OCI-LY1 (cell line): ENCODE results near the gene AMDHD1.

Experiments
- H2AFZ ChIP-seq: fragments of 200-600 bp; sonication (generic), shearing (Covaris generic); 2 replicates; pipeline ENCODE4 v1.6.0; 2014; ENCODE audit warnings: antibody characterized with exemption, mild to moderate bottlenecking, low read length
- H3F3A ChIP-seq: fragments of 200-600 bp; sonication (generic), shearing (Covaris generic); 2 replicates; pipeline ENCODE4 v1.6.0; 2014; ENCODE audit warnings: mild to moderate bottlenecking, antibody characterized with exemption, low read length, moderate library complexity; ENCODE audit not compliant: insufficient read depth
- H3K27ac ChIP-seq: fragments of 200-600 bp; sonication (generic); 2 replicates; pipeline ENCODE4 v1.5.1; 2014; ENCODE audit warnings: low read length, mixed run types, mild to moderate bottlenecking, low read depth; ENCODE audit not compliant: poor library complexity, severe bottlenecking
- H3K27me3 ChIP-seq: fragments of 200-600 bp; sonication (generic); 2 replicates; pipeline ENCODE4 v1.6.0; 2014; ENCODE audit warnings: antibody characterized with exemption, mild to moderate bottlenecking, low read length, moderate library complexity; ENCODE audit not compliant: insufficient read depth
- H3K36me3 ChIP-seq: fragments of 200-600 bp; sonication (generic); 2 replicates; pipeline ENCODE4 v1.6.1; 2014; ENCODE audit warnings: mild to moderate bottlenecking, antibody characterized with exemption, low read length, moderate library complexity, mixed read lengths; ENCODE audit not compliant: insufficient read depth
- H3K4me1 ChIP-seq: fragments of 200-600 bp; sonication (generic); 2 replicates; pipeline ENCODE4 v1.5.1; 2014; ENCODE audit warnings: mild to moderate bottlenecking, low read length, moderate library complexity; ENCODE audit not compliant: insufficient read depth, severe bottlenecking
- H3K4me2 ChIP-seq: fragments of 200-600 bp; sonication (generic), shearing (Covaris generic); 2 replicates; pipeline ENCODE4 v1.6.1; 2014; ENCODE audit warnings: low read length
- H3K4me3 ChIP-seq: fragments of 200-600 bp; sonication (generic); 2 replicates; pipeline ENCODE4 v1.5.1; 2014; ENCODE audit warnings: low read length, low read depth, mild to moderate bottlenecking, mixed read lengths; ENCODE audit not compliant: poor library complexity, severe bottlenecking
- H3K79me2 ChIP-seq: fragments of 200-600 bp; shearing (Covaris generic); 2 replicates; pipeline ENCODE4 v1.6.1; 2016; ENCODE audit warnings: mixed run types, low read length, mixed read lengths; ENCODE audit not compliant: insufficient read depth
- H3K9ac ChIP-seq: fragments of 200-600 bp; sonication (generic), shearing (Covaris generic); 2 replicates; pipeline ENCODE4 v1.6.1; 2014; ENCODE audit warnings: mild to moderate bottlenecking, low read length, mixed read lengths
- H3K9me2 ChIP-seq: fragments of 200-600 bp; sonication (generic), shearing (Covaris generic); 2 replicates; pipeline ENCODE4 v1.6.1; 2014; ENCODE audit warnings: low read depth, mild to moderate bottlenecking, low read length, mixed read lengths
- H3K9me3 ChIP-seq: fragments of 200-600 bp; shearing (Covaris generic); 2 replicates; pipeline ENCODE4 v1.6.1; 2014; ENCODE audit warnings: low read length, mixed read lengths
- H4K20me1 ChIP-seq: fragments of 200-600 bp; sonication (generic), shearing (Covaris generic); 2 replicates; pipeline ENCODE4 v1.6.0; 2016; ENCODE audit warnings: mild to moderate bottlenecking, low read length; ENCODE audit not compliant: insufficient read depth
- CTCF ChIP-seq: fragments of 200-600 bp; sonication (generic), shearing (Covaris generic); IDR thresholded peaks from 2 replicates; pipeline ENCODE4 v1.5.1; 2017; ENCODE audit warnings: mild to moderate bottlenecking, antibody characterized with exemption, low read length, moderate library complexity, mixed read lengths
- EZH2 ChIP-seq: fragments of 200-600 bp; sonication (generic), shearing (Covaris generic); IDR thresholded peaks from 2 replicates; pipeline ENCODE4 v1.8.0; 2017; ENCODE audit warnings: borderline replicate concordance, mixed run types, mild to moderate bottlenecking, antibody characterized with exemption, low read length, moderate library complexity, mixed read lengths

Gene AMDHD1

DNA sequence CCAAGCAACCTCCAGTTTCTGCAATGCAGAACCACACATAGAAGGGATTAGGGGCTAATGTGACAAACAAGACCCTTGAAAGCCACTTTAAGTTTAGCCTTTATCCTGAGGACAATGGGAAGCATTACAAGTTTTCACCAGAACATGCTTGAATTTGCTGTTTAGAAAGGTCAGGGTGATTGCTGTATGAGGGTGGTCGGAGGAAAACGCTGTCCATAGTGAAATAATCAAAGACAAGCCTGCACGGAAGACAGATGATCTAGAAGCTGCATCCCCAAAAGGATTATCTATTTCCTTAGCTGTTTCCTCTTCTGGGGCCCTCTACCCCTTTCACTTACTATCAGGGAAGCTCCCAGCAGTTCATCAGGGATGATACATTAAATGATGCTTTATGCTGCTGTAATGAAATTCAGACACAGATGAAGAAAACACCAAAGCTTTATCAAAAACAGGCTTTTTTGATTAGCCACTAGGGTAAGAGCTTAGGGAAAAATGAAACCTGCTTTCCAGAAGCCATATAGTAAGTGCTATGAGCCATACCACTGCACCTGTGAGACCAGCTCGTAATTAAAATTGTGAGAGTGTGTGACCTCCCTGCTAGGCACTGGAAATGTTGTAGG, 46.5 kb downstream of the AMDHD1 start:
- Histone ChIP-seq H3K36me3 (no peaks in the 10 kb centered on the region), H3K9me3 (no peaks in the 10 kb centered on the region), H4K20me1 (no peaks in the 10 kb centered on the region), H2AFZ (no peak overlapping the region), H3K4me1 (no peaks in the 10 kb centered on the region), H3F3A (no peaks in the 10 kb centered on the region), H3K27me3 (no peaks in the 10 kb centered on the region), H3K9ac (no peak overlapping the region), H3K4me3 (no peak overlapping the region), H3K79me2 (no peaks in the 10 kb centered on the region), H3K9me2 (no peaks in the 10 kb centered on the region), H3K4me2 (no peak overlapping the region), H3K27ac (no peak overlapping the region)
- TF ChIP-seq CTCF (no peak), EZH2 (no peak)

DNA sequence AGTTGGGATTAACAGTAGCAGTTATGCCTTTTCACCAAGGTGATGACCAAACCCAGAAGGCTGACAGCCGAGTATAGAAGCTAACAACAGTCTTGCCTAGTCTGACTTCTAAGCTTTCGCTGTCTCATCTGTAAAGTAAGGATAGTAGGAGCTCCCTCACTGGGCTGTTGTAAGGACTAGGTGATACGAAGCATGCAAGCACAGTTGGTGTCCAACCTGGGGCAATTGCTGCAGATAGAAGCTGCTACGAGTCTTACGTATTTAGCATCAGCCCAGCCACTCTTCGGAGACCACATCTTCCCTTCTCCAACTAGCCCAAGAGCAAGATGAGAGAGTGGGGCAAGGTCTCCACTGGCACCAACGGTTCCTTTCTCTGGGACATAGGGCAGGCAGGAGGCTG, 47.0 kb downstream of the AMDHD1 start:
- H3K9me2 ChIP-seq: no peaks in the 10 kb centered on the region
- no peaks in the 10 kb centered on the region for H4K20me1 ChIP-seq
- TF ChIP-seq CTCF: no peak
- no peak for TF ChIP-seq EZH2
- no peaks in the 10 kb centered on the region for H3K36me3 ChIP-seq
- H2AFZ ChIP-seq: no peak overlapping the region
- no peak overlapping the region for H3K9ac ChIP-seq
- H3K27me3 ChIP-seq: no peaks in the 10 kb centered on the region
- H3K4me3 ChIP-seq: no peak overlapping the region
- no peaks in the 10 kb centered on the region for H3K4me1 ChIP-seq
- no peaks in the 10 kb centered on the region for H3K9me3 ChIP-seq
- H3K79me2 ChIP-seq: no peaks in the 10 kb centered on the region
- no peak overlapping the region for H3K4me2 ChIP-seq
- H3K27ac ChIP-seq: no peak overlapping the region
- H3F3A ChIP-seq: no peaks in the 10 kb centered on the region

GRCh38 chr12:95993907-95994306, 50.8 kb downstream of the AMDHD1 start:
- H3F3A ChIP-seq: no peaks in the 10 kb centered on the region
- H3K9me3 ChIP-seq: no peaks in the 10 kb centered on the region
- H2AFZ ChIP-seq: no peak overlapping the region
- no peaks in the 10 kb centered on the region for H4K20me1 ChIP-seq
- H3K27ac ChIP-seq: no peak overlapping the region
- no peaks in the 10 kb centered on the region for H3K4me1 ChIP-seq
- H3K4me2 ChIP-seq: no peak overlapping the region
- no peak overlapping the region for H3K9ac ChIP-seq
- no peaks in the 10 kb centered on the region for H3K36me3 ChIP-seq
- no peaks in the 10 kb centered on the region for H3K27me3 ChIP-seq
- no peaks in the 10 kb centered on the region for H3K9me2 ChIP-seq
- H3K79me2 ChIP-seq: no peaks in the 10 kb centered on the region
- TF ChIP-seq CTCF (no peak), EZH2 (no peak)
- H3K4me3 ChIP-seq: no peak overlapping the region
